KMS-11 (cell line): ENCODE results near the gene ATP6V0D1.

Experiments used
- H2AFZ ChIP-seq: fragments of 200-600 bp; sonication (generic); 2 replicates; pipeline ENCODE4 v1.6.1; 2016; ENCODE audit warnings: antibody characterized with exemption, mixed run types, low read depth
- H3K27ac ChIP-seq: fragments of 200-600 bp; sonication (generic); 2 replicates; pipeline ENCODE4 v1.6.1; 2016; ENCODE audit warnings: mild to moderate bottlenecking, mixed run types
- H3K27me3 ChIP-seq: fragments of 200-600 bp; sonication (generic); 2 replicates; pipeline ENCODE4 v1.6.1; 2017; ENCODE audit warnings: mild to moderate bottlenecking, low read depth, mixed run types, moderate library complexity; ENCODE audit not compliant: insufficient read depth
- H3K36me3 ChIP-seq: fragments of 200-600 bp; sonication (generic); 2 replicates; pipeline ENCODE4 v1.6.1; 2017; ENCODE audit warnings: mild to moderate bottlenecking, mixed run types; ENCODE audit not compliant: insufficient read depth
- H3K4me1 ChIP-seq: fragments of 200-600 bp; sonication (generic); 2 replicates; pipeline ENCODE4 v1.6.1; 2016; ENCODE audit warnings: mild to moderate bottlenecking, low read depth, mixed run types; ENCODE audit not compliant: poor library complexity, severe bottlenecking
- H3K4me2 ChIP-seq: fragments of 200-600 bp; sonication (generic); 2 replicates; pipeline ENCODE4 v1.7.0; 2016; ENCODE audit warnings: mild to moderate bottlenecking, mixed run types
- H3K4me3 ChIP-seq: fragments of 200-600 bp; sonication (generic); IDR thresholded peaks from 2 replicates; pipeline ENCODE4 v1.6.1; 2017; ENCODE audit warnings: low read depth, low read length, mixed read lengths; ENCODE audit not compliant: insufficient read depth
- H3K79me2 ChIP-seq: fragments of 200-600 bp; sonication (generic); 2 replicates; pipeline ENCODE4 v1.6.1; 2016; ENCODE audit warnings: low read depth, mixed run types; ENCODE audit not compliant: insufficient read depth
- H3K9ac ChIP-seq: fragments of 200-600 bp; sonication (generic); 2 replicates; pipeline ENCODE4 v1.6.1; 2016; ENCODE audit warnings: mild to moderate bottlenecking, mixed run types
- H4K20me1 ChIP-seq: fragments of 200-600 bp; sonication (generic); 2 replicates; pipeline ENCODE4 v1.6.1; 2016; ENCODE audit warnings: mild to moderate bottlenecking, mixed run types; ENCODE audit not compliant: insufficient read depth
- TF ChIP-seq, protein P1 (sequence below): fragments of 200-600 bp; sonication (generic); conservative IDR thresholded peaks from 2 replicates; pipeline ENCODE4 v1.6.1; 2017; ENCODE audit warnings: low read depth, mild to moderate bottlenecking, antibody characterized with exemption, low read length, moderate library complexity, mixed read lengths

ATP6V0D1 gene

DNA sequence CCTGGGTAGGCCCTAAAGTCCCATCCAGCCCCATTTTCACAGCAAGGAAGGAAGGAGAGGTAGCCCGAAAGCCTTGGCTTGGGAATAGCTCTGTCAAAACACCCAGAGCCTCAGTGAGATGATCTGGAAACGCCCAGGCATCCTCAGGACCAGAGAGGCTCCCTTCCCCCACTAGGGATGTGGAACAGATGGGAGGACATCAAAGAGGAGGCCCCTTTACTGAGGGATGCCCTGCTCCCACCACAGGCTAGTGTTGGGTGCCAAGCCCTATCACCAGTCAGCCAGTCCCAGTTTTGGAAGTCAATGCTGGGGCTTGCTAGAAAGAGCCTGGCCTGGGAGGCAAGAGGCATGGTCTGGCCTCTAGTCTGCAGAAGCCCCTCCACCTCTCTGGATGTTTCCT is 92.4 kb downstream of the ATP6V0D1 start:
- H3K27me3 ChIP-seq, result no peaks in the 10 kb centered on the region; the same call in 1 of the 2 replicates
- H3K27ac ChIP-seq, result no peak overlapping the region
- H4K20me1 ChIP-seq, result no peaks in the 10 kb centered on the region
- H3K36me3 ChIP-seq, result no peaks in the 10 kb centered on the region
- H3K4me3 ChIP-seq, result no peak overlapping the region
- H3K79me2 ChIP-seq, result no peaks in the 10 kb centered on the region
- H3K9ac ChIP-seq, result no peak overlapping the region
- H2AFZ ChIP-seq, result no peak overlapping the region
- H3K4me1 ChIP-seq, result no peaks in the 10 kb centered on the region
- H3K4me2 ChIP-seq, result no peak overlapping the region
- TF ChIP-seq, protein P1, sequence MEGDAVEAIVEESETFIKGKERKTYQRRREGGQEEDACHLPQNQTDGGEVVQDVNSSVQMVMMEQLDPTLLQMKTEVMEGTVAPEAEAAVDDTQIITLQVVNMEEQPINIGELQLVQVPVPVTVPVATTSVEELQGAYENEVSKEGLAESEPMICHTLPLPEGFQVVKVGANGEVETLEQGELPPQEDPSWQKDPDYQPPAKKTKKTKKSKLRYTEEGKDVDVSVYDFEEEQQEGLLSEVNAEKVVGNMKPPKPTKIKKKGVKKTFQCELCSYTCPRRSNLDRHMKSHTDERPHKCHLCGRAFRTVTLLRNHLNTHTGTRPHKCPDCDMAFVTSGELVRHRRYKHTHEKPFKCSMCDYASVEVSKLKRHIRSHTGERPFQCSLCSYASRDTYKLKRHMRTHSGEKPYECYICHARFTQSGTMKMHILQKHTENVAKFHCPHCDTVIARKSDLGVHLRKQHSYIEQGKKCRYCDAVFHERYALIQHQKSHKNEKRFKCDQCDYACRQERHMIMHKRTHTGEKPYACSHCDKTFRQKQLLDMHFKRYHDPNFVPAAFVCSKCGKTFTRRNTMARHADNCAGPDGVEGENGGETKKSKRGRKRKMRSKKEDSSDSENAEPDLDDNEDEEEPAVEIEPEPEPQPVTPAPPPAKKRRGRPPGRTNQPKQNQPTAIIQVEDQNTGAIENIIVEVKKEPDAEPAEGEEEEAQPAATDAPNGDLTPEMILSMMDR, result no peak

DNA sequence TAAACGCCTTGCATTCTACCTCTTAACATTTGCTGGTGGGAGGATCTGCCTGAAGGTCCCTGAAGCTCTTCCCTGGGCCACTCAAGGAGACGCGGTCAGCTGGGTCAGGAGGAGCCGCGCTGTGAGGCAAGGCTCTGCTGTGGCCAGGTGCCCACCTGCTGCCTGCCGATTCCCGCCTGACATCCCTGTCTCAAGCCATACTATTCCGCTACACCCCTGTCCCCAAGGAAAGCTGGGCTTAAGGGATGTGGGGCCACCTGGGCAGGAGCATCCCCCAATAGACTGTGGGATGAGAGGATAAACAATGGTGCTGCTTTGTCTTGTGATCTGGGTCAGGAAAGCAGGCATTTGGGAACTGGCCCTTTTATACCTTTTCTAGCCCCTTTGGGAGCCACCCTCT is 92.8 kb downstream of the ATP6V0D1 start:
- Histone ChIP-seq H3K79me2 (no peaks in the 10 kb centered on the region), H3K27ac (no peak overlapping the region), H3K36me3 (no peaks in the 10 kb centered on the region), H3K4me1 (no peaks in the 10 kb centered on the region), H2AFZ (no peak overlapping the region), H3K4me3 (no peak overlapping the region), H3K9ac (no peak overlapping the region), H3K27me3 (no peaks in the 10 kb centered on the region; the same call in 1 of the 2 replicates), H4K20me1 (no peaks in the 10 kb centered on the region), H3K4me2 (no peak overlapping the region)
- TF ChIP-seq, protein P1, result no peak
